K562 (cell line): ENCODE data around the gene IDH3G. TPM values are rescaled to one million over a fixed set of nuclear protein-coding genes. Genes with fewer than 3 reads are reported as not detected.
A peak's percentile ranks its signal among the peaks of the same experiment; 100 is the strongest.

Experiments used
- LEF1 ChIP-seq: fragments of 450-650 bp; IDR thresholded peaks from 2 replicates; pipeline ENCODE4 v1.6.1; 2016; ENCODE audit warnings: mild to moderate bottlenecking
- MAFK ChIP-seq: IDR thresholded peaks from 2 replicates; pipeline ENCODE4 v1.6.1; 2011; ENCODE audit warnings: low read length, improper control_type of control experiment
- PHF8 ChIP-seq: fragments of 200-600 bp; sonication (generic); IDR thresholded peaks from 2 replicates; pipeline ENCODE4 v1.6.1; 2012; ENCODE audit warnings: mixed run types, mild to moderate bottlenecking, inconsistent platforms, low read length, moderate library complexity, borderline replicate concordance
- RNF2 ChIP-seq: sonication (generic); IDR thresholded peaks from 2 replicates; pipeline ENCODE4 v1.6.1; 2016
- SMAD3 ChIP-seq: fragments of 450-650 bp; formaldehyde crosslinking; conservative IDR thresholded peaks from 2 replicates; pipeline ENCODE4 v1.4.0; 2020; ENCODE audit warnings: mild to moderate bottlenecking
- SPI1 ChIP-seq: IDR thresholded peaks from 2 replicates; pipeline ENCODE4 v1.6.1; 2011; ENCODE audit warnings: low read depth, low read length, control low read depth, borderline replicate concordance
- TCFL5 ChIP-seq: fragments of 250-450 bp; sonication (Bioruptor Pico); conservative IDR thresholded peaks from 2 replicates; pipeline ENCODE4 v1.6.1; 2021; ENCODE audit warnings: mild to moderate bottlenecking, moderate library complexity, matching md5 sums
- polyA plus RNA-seq, 8 experiments: library from polyadenylated mRNA; depleted of rRNA in 4 of 8; stranded (reverse) in 5 of 8; unstranded in 3 of 8; fragments of >200 nt; fragmentation: Nextera tagmentation in 2 of 8; fragmentation: Illumina TruSeq in 1 of 8; extraction: Ambion mirVana in 2 of 8; extraction: Trizol in 1 of 8; gene quantifications; 2 replicates each; pipeline versions ENCODE4 v1.2.1 to v1.2.3, GENCODE V29; 2011 to 2014; ENCODE audit warnings: inconsistent platforms in 1 of 8, missing spikeins in 1 of 8
- total RNA-seq, 7 experiments: library from RNA; depleted of rRNA in 6 of 7; stranded (reverse); fragments of >200 nt in 6 of 7; fragmentation: Illumina TruSeq in 2 of 7; extraction: Trizol in 2 of 7; gene quantifications; 2 replicates each; pipeline versions ENCODE4 v1.2.1 to v1.2.3, GENCODE V29; 2011 to 2021; ENCODE audit warnings: low replicate concordance in 1 of 7
- TF ChIP-seq, protein P1 (sequence below): fragments of 200-600 bp; sonication (generic); IDR thresholded peaks from one replicate; pipeline ENCODE4 v1.6.1; 2012; ENCODE audit warnings: mild to moderate bottlenecking, low read depth, low read length, inconsistent platforms
- TF ChIP-seq, protein P2 (sequence below): fragments of 450-650 bp; IDR thresholded peaks from 2 replicates; pipeline ENCODE4 v1.6.1; 2016
- TF ChIP-seq, protein P3 (sequence below), 3 experiments: fragments of 200-800 bp in 1 of 3; fragments of 250-450 bp in 1 of 3; fragments of 450-650 bp in 1 of 3; sonication (Bioruptor Pico) in 1 of 3; sonication (Bioruptor generic) in 1 of 3; formaldehyde crosslinking in 1 of 3; IDR thresholded peaks; 2 replicates each; pipeline versions ENCODE4 v1.6.1 to v1.8.0; 2016 to 2022; ENCODE audit warnings: mild to moderate bottlenecking in 2 of 3, missing genetic modification characterization in 2 of 3, missing compliant biosample characterization in 1 of 3, moderate library complexity in 1 of 3

Gene IDH3G
- total and polyA plus RNA-seq, 9 of the 15 experiments (the other 6 are each of a cell fraction or from before 2014, with no cell fraction given) = 24.3 to 72.5 (median 37.9) TPM

DNA sequence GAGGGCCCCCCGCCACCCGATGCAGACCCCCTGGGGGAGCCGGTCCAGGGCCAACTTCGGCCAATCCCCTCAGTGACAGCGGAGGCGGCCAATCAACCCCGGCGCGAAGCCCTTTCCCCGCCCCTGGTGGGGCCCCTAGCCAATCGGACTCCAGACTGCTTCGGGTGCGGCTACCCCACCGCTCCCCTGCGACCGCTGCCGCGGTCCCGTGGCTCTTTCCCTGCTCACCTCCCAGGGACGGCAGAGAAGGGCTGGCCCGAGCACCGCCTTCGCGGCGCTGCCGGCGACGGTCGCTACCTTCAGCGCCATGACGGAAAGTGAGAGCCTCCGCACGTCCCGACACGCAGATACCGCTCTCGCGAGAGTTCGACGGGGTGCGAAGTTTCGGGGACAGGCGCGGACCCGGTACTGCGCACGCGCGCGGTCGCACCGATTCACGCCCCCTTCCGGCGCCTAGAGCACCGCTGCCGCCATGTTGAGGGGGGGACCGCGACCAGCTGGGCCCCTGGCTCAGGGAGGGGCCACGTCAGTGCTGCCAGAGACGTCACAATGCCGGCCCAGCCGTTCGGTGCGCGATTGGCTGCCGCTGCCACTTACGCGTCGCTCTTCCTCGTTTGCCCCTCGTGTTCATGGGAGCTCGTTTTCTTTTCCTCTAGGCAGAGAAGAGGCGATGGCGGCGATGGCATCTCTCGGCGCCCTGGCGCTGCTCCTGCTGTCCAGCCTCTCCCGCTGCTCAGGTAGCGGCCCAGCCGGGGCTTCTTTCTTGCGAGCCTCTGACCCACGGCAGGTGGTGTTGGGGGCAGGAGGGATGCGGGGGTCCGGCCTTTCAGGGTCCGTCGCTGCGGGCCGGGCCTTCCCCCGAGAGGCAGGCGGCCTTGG lies at the start of gene IDH3G, which contains the start of gene SSR4 (continued):
- TF ChIP-seq, protein P1, sequence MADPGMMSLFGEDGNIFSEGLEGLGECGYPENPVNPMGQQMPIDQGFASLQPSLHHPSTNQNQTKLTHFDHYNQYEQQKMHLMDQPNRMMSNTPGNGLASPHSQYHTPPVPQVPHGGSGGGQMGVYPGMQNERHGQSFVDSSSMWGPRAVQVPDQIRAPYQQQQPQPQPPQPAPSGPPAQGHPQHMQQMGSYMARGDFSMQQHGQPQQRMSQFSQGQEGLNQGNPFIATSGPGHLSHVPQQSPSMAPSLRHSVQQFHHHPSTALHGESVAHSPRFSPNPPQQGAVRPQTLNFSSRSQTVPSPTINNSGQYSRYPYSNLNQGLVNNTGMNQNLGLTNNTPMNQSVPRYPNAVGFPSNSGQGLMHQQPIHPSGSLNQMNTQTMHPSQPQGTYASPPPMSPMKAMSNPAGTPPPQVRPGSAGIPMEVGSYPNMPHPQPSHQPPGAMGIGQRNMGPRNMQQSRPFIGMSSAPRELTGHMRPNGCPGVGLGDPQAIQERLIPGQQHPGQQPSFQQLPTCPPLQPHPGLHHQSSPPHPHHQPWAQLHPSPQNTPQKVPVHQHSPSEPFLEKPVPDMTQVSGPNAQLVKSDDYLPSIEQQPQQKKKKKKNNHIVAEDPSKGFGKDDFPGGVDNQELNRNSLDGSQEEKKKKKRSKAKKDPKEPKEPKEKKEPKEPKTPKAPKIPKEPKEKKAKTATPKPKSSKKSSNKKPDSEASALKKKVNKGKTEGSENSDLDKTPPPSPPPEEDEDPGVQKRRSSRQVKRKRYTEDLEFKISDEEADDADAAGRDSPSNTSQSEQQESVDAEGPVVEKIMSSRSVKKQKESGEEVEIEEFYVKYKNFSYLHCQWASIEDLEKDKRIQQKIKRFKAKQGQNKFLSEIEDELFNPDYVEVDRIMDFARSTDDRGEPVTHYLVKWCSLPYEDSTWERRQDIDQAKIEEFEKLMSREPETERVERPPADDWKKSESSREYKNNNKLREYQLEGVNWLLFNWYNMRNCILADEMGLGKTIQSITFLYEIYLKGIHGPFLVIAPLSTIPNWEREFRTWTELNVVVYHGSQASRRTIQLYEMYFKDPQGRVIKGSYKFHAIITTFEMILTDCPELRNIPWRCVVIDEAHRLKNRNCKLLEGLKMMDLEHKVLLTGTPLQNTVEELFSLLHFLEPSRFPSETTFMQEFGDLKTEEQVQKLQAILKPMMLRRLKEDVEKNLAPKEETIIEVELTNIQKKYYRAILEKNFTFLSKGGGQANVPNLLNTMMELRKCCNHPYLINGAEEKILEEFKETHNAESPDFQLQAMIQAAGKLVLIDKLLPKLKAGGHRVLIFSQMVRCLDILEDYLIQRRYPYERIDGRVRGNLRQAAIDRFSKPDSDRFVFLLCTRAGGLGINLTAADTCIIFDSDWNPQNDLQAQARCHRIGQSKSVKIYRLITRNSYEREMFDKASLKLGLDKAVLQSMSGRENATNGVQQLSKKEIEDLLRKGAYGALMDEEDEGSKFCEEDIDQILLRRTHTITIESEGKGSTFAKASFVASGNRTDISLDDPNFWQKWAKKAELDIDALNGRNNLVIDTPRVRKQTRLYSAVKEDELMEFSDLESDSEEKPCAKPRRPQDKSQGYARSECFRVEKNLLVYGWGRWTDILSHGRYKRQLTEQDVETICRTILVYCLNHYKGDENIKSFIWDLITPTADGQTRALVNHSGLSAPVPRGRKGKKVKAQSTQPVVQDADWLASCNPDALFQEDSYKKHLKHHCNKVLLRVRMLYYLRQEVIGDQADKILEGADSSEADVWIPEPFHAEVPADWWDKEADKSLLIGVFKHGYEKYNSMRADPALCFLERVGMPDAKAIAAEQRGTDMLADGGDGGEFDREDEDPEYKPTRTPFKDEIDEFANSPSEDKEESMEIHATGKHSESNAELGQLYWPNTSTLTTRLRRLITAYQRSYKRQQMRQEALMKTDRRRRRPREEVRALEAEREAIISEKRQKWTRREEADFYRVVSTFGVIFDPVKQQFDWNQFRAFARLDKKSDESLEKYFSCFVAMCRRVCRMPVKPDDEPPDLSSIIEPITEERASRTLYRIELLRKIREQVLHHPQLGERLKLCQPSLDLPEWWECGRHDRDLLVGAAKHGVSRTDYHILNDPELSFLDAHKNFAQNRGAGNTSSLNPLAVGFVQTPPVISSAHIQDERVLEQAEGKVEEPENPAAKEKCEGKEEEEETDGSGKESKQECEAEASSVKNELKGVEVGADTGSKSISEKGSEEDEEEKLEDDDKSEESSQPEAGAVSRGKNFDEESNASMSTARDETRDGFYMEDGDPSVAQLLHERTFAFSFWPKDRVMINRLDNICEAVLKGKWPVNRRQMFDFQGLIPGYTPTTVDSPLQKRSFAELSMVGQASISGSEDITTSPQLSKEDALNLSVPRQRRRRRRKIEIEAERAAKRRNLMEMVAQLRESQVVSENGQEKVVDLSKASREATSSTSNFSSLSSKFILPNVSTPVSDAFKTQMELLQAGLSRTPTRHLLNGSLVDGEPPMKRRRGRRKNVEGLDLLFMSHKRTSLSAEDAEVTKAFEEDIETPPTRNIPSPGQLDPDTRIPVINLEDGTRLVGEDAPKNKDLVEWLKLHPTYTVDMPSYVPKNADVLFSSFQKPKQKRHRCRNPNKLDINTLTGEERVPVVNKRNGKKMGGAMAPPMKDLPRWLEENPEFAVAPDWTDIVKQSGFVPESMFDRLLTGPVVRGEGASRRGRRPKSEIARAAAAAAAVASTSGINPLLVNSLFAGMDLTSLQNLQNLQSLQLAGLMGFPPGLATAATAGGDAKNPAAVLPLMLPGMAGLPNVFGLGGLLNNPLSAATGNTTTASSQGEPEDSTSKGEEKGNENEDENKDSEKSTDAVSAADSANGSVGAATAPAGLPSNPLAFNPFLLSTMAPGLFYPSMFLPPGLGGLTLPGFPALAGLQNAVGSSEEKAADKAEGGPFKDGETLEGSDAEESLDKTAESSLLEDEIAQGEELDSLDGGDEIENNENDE = no peak
- peak; percentile 74 for TF ChIP-seq PHF8
- TF ChIP-seq RNF2 = peak; percentile 48; the same call in 1 of the 2 replicates
- TF ChIP-seq LEF1 = no peak
- TF ChIP-seq MAFK = no peak
- TF ChIP-seq SMAD3 (CRISPR knock-in tag) = no peak
- TF ChIP-seq TCFL5 (CRISPR knock-in tag) = no peak
- TF ChIP-seq, protein P2, sequence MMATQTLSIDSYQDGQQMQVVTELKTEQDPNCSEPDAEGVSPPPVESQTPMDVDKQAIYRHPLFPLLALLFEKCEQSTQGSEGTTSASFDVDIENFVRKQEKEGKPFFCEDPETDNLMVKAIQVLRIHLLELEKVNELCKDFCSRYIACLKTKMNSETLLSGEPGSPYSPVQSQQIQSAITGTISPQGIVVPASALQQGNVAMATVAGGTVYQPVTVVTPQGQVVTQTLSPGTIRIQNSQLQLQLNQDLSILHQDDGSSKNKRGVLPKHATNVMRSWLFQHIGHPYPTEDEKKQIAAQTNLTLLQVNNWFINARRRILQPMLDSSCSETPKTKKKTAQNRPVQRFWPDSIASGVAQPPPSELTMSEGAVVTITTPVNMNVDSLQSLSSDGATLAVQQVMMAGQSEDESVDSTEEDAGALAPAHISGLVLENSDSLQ = peak; percentile 98
- TF ChIP-seq SPI1 = 0 out of 2 replicates have a peak, but pooled peaks have one; percentile 35
- TF ChIP-seq, protein P3, sequence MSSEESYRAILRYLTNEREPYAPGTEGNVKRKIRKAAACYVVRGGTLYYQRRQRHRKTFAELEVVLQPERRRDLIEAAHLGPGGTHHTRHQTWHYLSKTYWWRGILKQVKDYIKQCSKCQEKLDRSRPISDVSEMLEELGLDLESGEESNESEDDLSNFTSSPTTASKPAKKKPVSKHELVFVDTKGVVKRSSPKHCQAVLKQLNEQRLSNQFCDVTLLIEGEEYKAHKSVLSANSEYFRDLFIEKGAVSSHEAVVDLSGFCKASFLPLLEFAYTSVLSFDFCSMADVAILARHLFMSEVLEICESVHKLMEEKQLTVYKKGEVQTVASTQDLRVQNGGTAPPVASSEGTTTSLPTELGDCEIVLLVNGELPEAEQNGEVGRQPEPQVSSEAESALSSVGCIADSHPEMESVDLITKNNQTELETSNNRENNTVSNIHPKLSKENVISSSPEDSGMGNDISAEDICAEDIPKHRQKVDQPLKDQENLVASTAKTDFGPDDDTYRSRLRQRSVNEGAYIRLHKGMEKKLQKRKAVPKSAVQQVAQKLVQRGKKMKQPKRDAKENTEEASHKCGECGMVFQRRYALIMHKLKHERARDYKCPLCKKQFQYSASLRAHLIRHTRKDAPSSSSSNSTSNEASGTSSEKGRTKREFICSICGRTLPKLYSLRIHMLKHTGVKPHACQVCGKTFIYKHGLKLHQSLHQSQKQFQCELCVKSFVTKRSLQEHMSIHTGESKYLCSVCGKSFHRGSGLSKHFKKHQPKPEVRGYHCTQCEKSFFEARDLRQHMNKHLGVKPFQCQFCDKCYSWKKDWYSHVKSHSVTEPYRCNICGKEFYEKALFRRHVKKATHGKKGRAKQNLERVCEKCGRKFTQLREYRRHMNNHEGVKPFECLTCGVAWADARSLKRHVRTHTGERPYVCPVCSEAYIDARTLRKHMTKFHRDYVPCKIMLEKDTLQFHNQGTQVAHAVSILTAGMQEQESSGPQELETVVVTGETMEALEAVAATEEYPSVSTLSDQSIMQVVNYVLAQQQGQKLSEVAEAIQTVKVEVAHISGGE (CRISPR knock-in tag; IDR thresholded peaks at IDR 0.05) = peak in 2 of 3 experiments; percentile 30 to 33; a peak in 2 of 6 replicates
